ENCODE data around the gene NUDT8.

The NUDT8 gene

DNA sequence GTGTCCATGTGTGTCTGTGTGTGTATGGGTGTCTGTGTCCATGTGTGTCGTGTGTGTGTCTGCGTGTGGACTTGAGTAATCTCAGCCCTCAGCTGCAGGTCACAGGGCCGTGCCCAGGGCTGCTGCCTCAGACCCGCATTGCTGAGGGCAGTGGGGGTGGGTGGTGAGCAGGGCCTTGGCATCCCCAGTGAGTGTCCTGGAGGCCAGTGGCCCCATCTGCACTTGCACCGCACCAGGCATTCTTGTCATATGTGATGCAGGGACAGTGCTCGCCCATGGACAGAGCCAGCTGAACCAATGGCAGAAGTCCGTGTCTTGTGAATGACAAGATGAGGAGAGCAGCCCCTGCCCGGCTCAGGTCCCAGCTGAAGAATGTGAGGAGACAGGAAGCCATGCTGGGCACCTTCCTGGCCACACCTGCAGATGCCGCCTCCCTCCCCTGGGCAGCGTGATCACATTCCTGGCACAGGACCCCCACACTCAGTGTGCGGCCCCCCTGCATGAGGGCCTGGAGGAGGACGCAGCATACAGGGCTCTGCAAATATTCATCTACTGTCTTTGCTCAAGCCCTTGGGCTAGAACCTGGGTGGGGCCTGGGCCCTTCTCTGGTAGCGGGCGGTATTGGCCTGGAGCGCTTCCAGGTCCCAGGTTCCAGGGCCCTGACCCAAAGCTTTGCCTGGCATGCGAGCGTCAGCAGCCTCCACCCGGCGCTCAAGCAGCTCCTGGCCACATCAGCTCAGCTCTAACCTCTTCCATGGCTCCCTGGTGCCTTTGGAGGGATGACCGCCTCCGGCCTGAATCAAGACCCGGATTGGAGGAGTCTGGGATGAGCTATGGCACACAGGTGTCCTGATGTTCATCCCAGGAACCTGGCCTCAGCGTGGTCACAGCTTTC lies 40.8 kb upstream of the NUDT8 start:
- H3K27ac ChIP-seq, result no peak overlapping the region
- no peak for TF ChIP-seq ZFX (IDR thresholded peaks at IDR 0.05)
- TF ChIP-seq, protein P1, sequence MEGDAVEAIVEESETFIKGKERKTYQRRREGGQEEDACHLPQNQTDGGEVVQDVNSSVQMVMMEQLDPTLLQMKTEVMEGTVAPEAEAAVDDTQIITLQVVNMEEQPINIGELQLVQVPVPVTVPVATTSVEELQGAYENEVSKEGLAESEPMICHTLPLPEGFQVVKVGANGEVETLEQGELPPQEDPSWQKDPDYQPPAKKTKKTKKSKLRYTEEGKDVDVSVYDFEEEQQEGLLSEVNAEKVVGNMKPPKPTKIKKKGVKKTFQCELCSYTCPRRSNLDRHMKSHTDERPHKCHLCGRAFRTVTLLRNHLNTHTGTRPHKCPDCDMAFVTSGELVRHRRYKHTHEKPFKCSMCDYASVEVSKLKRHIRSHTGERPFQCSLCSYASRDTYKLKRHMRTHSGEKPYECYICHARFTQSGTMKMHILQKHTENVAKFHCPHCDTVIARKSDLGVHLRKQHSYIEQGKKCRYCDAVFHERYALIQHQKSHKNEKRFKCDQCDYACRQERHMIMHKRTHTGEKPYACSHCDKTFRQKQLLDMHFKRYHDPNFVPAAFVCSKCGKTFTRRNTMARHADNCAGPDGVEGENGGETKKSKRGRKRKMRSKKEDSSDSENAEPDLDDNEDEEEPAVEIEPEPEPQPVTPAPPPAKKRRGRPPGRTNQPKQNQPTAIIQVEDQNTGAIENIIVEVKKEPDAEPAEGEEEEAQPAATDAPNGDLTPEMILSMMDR (conservative IDR thresholded peaks at IDR 0.05), result no peak

DNA sequence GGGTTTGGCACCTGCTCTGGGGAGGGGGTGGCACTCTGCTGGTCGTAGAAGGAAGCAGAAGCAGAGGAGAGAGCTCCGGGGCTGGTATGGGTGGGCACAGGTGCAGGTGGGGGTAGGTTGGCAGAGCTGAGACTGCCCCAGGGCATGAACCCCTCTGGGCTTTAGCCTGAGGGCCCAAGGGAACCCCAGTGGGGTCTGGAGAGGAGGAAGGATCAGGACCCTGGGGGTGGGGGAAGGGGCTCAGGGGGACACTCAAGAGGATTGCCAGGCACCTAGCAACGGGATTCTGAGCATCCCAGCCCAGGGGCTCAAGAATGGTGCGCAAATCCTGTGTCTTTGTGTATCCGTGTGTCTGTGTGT lies 38.4 kb upstream of the NUDT8 start:
- H3K27ac ChIP-seq, result no peak overlapping the region
- TF ChIP-seq, protein P1 (conservative IDR thresholded peaks at IDR 0.05), result no peak
- no peak for TF ChIP-seq ZFX (IDR thresholded peaks at IDR 0.05)

DNA sequence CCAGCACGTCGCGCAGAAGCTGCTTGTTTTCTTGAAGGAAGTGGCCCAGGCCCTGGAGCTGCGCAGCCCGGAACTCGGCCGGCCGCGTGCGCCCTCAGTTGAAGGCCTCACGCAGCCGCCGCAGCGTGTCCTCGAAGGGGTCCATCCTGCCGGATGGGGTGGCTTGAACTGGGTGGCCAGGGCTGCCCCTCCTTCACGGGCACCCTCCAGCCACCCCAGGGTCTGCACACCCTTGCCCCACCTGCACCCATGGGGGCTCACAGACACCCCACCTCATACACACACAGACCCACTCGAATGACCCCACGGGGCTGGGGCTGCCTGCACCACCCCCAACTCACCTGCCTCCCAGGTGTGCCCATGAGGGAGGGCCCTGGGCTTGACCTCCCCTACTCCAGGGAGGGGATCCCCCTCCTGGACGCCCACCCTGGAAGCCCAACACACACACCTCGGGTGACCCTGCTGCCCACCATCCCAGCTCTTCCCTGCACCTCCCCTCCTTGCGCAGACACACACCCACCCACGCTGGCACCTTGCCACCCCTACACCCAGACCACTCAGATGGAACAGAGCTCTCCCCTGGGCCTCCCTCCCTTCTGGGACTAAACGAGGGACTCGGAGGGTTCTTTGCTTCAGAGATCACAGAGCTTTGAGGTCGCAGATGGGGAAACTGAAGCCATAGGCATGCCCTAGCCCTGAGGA lies 37.9 kb upstream of the NUDT8 start:
- no peak overlapping the region for H3K27ac ChIP-seq
- TF ChIP-seq ZFX (IDR thresholded peaks at IDR 0.05), result no peak
- TF ChIP-seq, protein P1 (conservative IDR thresholded peaks at IDR 0.05), result no peak

DNA sequence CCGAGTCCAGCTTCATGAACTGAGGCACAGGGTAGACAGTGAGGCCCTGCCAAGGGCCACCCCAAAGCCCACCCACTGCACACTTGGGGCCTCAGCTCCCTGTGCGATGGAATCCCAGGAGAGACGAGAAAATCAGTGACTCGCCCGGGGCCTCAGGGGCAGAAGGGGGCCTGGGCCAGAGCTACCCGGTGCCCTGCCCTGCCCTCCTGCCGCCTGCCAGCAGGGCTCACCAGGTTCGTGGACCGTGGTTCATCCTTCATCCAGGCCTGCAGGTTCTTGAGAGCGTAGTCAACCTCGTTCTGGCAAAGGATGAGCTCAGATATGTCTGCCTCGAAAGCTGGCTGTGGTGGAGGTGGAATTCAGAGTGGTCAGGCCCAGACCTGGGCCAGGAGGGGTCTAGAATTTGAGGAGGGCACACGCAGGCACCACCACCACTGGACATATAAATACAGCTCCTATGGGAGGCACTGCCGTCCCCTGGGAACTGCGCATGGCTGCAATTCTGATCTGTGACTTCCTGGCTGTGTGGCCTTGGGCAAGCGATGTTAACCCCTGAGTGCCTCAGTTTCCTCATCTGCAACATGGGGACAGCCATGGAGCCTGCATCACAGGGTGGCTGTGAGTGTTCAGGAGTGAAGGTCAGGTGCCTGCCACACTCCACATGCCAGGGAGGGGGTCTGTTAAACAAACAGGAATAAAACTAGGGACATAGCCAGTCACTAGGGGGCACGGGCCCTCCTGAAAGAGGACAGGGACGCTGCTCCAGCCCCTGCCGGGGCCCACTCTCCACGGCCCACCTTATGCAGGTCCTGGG lies 37.1 kb upstream of the NUDT8 start:
- H3K27ac ChIP-seq, result no peak overlapping the region
- TF ChIP-seq, protein P1 (conservative IDR thresholded peaks at IDR 0.05), result no peak
- no peak for TF ChIP-seq ZFX (IDR thresholded peaks at IDR 0.05)

DNA sequence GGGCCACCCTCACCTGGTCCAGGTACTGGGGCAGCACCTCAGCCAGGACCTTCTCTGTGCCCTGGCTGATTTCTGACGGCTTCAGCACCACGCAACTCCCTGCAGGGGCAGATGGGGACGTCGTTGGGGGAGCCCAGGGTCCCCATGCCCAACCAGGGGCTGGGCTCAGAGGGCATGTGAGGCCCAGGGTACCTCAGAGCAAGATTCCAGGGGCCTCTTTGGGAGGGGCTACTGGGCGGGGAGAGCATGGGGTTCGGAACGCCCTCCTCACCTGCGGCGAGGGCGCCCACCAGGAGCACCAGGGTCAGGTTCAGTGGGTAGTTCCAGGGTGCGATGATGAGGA lies 36.5 kb upstream of the NUDT8 start:
- TF ChIP-seq, protein P1 (conservative IDR thresholded peaks at IDR 0.05), result no peak
- no peak for TF ChIP-seq ZFX (IDR thresholded peaks at IDR 0.05)
- H3K27ac ChIP-seq, result no peak overlapping the region

DNA sequence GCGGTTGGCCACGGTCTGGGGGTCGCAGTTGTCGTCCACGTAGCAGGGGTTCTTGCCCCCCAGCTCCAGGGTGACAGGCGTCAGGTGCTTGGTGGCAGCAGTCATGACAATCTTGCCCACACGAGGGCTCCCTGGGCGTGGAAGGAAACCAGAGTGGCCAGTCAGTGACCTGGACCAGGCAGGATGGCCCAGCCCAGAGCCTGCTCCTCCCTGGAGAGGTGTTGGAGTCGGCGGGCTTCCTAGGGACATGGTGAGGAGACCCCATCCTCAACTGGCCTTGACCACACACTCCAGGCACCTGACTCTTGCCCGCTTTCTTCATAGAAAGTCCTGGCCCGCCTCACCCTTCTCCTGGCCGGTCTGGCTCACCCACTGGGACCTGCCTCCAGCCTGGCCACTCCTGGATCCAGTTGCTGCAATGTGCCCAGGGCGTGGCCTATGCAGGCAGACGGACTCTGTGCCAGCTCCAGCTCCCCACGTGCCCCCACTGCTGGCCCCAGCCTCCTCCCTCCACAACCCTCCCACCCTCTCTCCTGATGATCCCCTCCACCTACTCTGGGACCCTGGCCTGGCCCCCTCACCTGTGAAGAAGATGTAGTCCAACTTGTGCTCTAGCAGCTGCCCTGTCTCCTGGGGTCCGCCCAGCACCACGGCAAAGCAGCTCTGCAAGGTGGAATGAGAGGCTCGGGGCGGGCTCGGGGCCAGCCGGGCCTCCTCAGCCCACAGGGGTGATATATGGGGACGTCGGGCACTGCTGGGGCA lies 36.0 kb upstream of the NUDT8 start:
- H3K27ac ChIP-seq, result no peak overlapping the region
- TF ChIP-seq, protein P1 (conservative IDR thresholded peaks at IDR 0.05), result no peak; the same call in 1 of the 2 replicates
- TF ChIP-seq ZFX (IDR thresholded peaks at IDR 0.05), result no peak

Data from C4-2B (cell line).